ENCODE data around the gene CD80. TPM values are rescaled to one million over a fixed set of nuclear protein-coding genes. Genes with fewer than 3 reads are reported as not detected.
"Not testable (repeated sequence)": the region's sequence is repeated elsewhere in the genome, so short reads cannot be mapped to it uniquely, and the experiment has no call there.

CD80 gene
- total RNA-seq, 2 experiments from 2014 or later, result 0.17 to 0.41 TPM

DNA sequence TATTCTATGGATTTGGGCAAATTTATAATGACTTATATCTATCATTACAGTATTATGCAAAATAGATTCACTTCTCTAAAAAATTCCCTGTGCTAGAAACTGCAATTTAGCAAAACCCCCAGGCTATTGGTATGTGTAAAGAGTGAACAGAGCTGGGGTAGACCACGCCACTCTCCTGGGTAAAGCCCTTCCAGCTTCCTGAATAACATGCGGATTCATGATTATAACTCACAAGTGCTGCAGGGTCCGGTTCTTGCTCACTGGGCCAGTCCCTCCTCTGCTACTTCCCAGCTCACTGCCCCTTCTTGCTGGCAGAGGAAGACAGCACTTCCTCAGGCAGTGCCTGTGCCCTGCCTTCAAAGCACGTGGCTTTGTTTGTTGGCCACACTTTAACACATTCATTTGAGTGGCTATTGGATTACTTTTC lies 4.1 kb downstream of the CD80 start:
- CTCF ChIA-PET, result no interaction called here
- peak in 2 of 14 experiments; percentile 56 to 71 for DNase-seq
- intact Hi-C loops (cut with DNase I, micrococcal nuclease), result loop anchor here (5.0 to 10.0 kb wide), 2 partner anchors 91 to 673 kb away; partner anchors contain the start of genes POGLUT1 (in 1 of the 2) and TMEM39A (in 1 of the 2)
- Histone ChIP-seq H3K9me3 (ENCODE audit: control insufficient read depth in 1 of 2, insufficient read depth in 1 of 2, low read length in 2 of 2) (no peaks in the 10 kb centered on the region), H3K27ac (ENCODE audit: low read depth in 1 of 2, low read length in 2 of 2) (no peak overlapping the region), H3K4me1 (ENCODE audit: insufficient read depth, low read length) (peaks cover 16% of the 10 kb centered on the region), H3K4me3 (ENCODE audit: low read length) (no peak overlapping the region), H3K36me3 (ENCODE audit: insufficient read depth, low read length) (no peaks in the 10 kb centered on the region), H3K27me3 (ENCODE audit: control insufficient read depth in 1 of 2, insufficient read depth in 2 of 2, low read length in 2 of 2) (no peaks in the 10 kb centered on the region)
- Mint-ChIP-seq H3K27me3 (no peaks in the 10 kb centered on the region), H3K27ac (no peak overlapping the region), H3K9me3 (no peaks in the 10 kb centered on the region), H3K4me1 (ENCODE audit: low read depth) (peaks cover 6% of the 10 kb centered on the region), H3K36me3 (ENCODE audit: low read depth) (no peaks in the 10 kb centered on the region), H3K4me3 (no peak overlapping the region)
- POLR2A ChIA-PET, result no interaction called here
- ATAC-seq (ENCODE audit: poor library complexity), result no peak
- TF ChIP-seq, protein P1, sequence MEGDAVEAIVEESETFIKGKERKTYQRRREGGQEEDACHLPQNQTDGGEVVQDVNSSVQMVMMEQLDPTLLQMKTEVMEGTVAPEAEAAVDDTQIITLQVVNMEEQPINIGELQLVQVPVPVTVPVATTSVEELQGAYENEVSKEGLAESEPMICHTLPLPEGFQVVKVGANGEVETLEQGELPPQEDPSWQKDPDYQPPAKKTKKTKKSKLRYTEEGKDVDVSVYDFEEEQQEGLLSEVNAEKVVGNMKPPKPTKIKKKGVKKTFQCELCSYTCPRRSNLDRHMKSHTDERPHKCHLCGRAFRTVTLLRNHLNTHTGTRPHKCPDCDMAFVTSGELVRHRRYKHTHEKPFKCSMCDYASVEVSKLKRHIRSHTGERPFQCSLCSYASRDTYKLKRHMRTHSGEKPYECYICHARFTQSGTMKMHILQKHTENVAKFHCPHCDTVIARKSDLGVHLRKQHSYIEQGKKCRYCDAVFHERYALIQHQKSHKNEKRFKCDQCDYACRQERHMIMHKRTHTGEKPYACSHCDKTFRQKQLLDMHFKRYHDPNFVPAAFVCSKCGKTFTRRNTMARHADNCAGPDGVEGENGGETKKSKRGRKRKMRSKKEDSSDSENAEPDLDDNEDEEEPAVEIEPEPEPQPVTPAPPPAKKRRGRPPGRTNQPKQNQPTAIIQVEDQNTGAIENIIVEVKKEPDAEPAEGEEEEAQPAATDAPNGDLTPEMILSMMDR (IDR thresholded peaks at IDR 0.05), result no peak

DNA sequence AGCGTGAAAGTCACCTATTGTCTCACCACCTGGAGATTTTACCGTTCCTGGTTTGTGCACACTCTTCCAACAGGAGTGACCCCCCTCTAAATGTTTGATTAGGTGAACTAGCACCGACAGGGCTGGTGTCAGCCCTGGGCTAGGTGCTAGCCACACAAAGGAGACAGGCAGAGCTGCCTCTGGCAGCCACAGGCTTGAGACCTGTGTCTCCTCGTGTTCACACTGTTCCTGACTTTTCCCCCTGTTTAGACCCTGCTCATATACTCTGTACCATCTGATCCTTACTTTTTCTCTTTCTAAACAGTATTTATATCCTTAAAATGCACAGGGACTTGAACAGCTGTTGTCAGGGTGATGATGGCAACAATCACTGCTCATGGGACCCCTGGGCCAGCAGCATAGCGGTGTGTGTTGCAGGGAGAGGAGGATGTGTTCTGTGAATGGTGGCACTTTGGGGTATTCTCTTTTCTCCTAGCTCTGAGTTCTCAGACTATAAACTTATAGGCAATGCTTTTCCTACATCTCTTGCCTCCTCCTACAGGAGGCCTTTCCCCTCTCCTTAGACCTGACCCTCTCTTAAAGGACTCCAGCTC lies 5.5 kb downstream of the CD80 start:
- no peak for DNase-seq
- no peak for ATAC-seq (ENCODE audit: poor library complexity)
- Histone ChIP-seq H3K27me3 (ENCODE audit: control insufficient read depth in 1 of 2, insufficient read depth in 2 of 2, low read length in 2 of 2) (no peaks in the 10 kb centered on the region), H3K36me3 (ENCODE audit: insufficient read depth, low read length) (no peaks in the 10 kb centered on the region), H3K27ac (ENCODE audit: low read depth in 1 of 2, low read length in 2 of 2) (no peak overlapping the region), H3K4me3 (ENCODE audit: low read length) (no peak overlapping the region), H3K9me3 (ENCODE audit: control insufficient read depth in 1 of 2, insufficient read depth in 1 of 2, low read length in 2 of 2) (no peaks in the 10 kb centered on the region), H3K4me1 (ENCODE audit: insufficient read depth, low read length) (peaks cover 9% of the 10 kb centered on the region)
- POLR2A ChIA-PET, result no interaction called here
- intact Hi-C loops (cut with DNase I, micrococcal nuclease), result loop anchor here in 1 of 2 experiments (10.0 kb wide), 1 partner anchor 89 kb away; the partner anchor contains the start of genes POGLUT1 and TMEM39A
- Mint-ChIP-seq H3K36me3 (ENCODE audit: low read depth) (no peaks in the 10 kb centered on the region), H3K27ac (no peak overlapping the region), H3K4me1 (ENCODE audit: low read depth) (no peaks in the 10 kb centered on the region), H3K4me3 (no peak overlapping the region), H3K9me3 (no peaks in the 10 kb centered on the region), H3K27me3 (no peaks in the 10 kb centered on the region)
- TF ChIP-seq, protein P1 (IDR thresholded peaks at IDR 0.05), result no peak
- CTCF ChIA-PET, result no interaction called here

DNA sequence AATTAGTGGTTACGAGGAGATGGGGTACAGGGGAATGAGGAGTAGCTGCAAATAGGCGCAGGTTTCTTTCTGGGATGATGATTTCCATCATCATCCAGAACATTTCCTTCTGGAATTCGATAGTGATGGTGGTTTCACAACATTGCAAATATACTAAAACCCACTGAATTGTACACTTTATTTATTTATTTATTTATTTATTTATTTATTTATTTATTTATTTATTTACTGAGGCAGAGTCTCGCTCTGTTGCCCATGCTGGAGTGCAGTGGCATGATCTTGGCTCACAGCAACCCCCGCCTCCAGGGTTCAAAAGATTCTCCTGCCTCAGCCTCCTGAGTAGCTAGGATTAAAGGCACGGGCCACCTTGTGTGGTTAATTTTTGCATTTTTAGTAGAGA lies 6.5 kb downstream of the CD80 start:
- H3K27ac Mint-ChIP-seq; H3K36me3 ChIP-seq (ENCODE audit: insufficient read depth, low read length); H3K9me3 ChIP-seq (ENCODE audit: control insufficient read depth in 1 of 2, insufficient read depth in 1 of 2, low read length in 2 of 2); H3K4me3 Mint-ChIP-seq; H3K4me1 ChIP-seq (ENCODE audit: insufficient read depth, low read length); CTCF ChIA-PET; POLR2A ChIA-PET; ATAC-seq (ENCODE audit: poor library complexity); H3K27ac ChIP-seq (ENCODE audit: low read depth in 1 of 2, low read length in 2 of 2); H3K4me1 Mint-ChIP-seq (ENCODE audit: low read depth); H3K27me3 Mint-ChIP-seq; H3K27me3 ChIP-seq (ENCODE audit: control insufficient read depth in 1 of 2, insufficient read depth in 2 of 2, low read length in 2 of 2); H3K36me3 Mint-ChIP-seq (ENCODE audit: low read depth); H3K9me3 Mint-ChIP-seq; DNase-seq; H3K4me3 ChIP-seq (ENCODE audit: low read length): not testable (repeated sequence)
- intact Hi-C loops (cut with DNase I, micrococcal nuclease), result loop anchor here in 1 of 2 experiments (10.0 kb wide), 1 partner anchor 88 kb away; the partner anchor contains the start of genes POGLUT1 and TMEM39A

DNA sequence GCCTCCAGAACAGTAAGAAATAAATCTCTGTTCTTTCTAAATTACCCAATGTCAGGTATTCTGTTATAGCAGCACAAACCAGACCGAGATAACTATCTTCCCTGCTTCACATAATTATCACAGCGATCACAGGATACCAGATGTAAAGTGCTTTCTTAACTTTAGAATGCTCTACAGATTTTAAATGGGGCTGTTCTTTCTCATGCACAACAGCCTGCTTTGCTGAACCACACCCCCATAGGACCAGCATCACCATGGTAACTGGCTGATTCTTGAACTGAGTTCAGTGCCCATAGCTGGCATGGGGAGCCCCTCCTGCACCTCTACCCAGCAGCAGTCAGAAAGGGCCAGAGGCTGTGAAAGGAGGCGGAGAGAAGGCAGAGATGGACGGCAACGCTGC lies 7.8 kb downstream of the CD80 start:
- no peak for ATAC-seq (ENCODE audit: poor library complexity)
- DNase-seq, result no peak
- H3K4me3 Mint-ChIP-seq, result no peak overlapping the region
- H3K27me3 ChIP-seq (ENCODE audit: control insufficient read depth in 1 of 2, insufficient read depth in 2 of 2, low read length in 2 of 2), result no peaks in the 10 kb centered on the region
- TF ChIP-seq, protein P1 (IDR thresholded peaks at IDR 0.05), result no peak
- no peaks in the 10 kb centered on the region for H3K27me3 Mint-ChIP-seq
- H3K4me3 ChIP-seq (ENCODE audit: low read length), result no peak overlapping the region
- intact Hi-C loops (cut with DNase I, micrococcal nuclease), result loop anchor here in 1 of 2 experiments (10.0 kb wide), 1 partner anchor 87 kb away; the partner anchor contains the start of genes POGLUT1 and TMEM39A
- H3K9me3 Mint-ChIP-seq, result no peaks in the 10 kb centered on the region
- CTCF ChIA-PET, result no interaction called here
- no peak overlapping the region for H3K27ac Mint-ChIP-seq
- no peaks in the 10 kb centered on the region for H3K36me3 Mint-ChIP-seq (ENCODE audit: low read depth)
- H3K4me1 Mint-ChIP-seq (ENCODE audit: low read depth), result no peaks in the 10 kb centered on the region
- H3K4me1 ChIP-seq (ENCODE audit: insufficient read depth, low read length), result no peaks in the 10 kb centered on the region
- H3K27ac ChIP-seq (ENCODE audit: low read depth in 1 of 2, low read length in 2 of 2), result no peak overlapping the region
- H3K36me3 ChIP-seq (ENCODE audit: insufficient read depth, low read length), result no peaks in the 10 kb centered on the region
- H3K9me3 ChIP-seq (ENCODE audit: control insufficient read depth in 1 of 2, insufficient read depth in 1 of 2, low read length in 2 of 2), result no peaks in the 10 kb centered on the region
- POLR2A ChIA-PET, result no interaction called here

Measured in CD4-positive, alpha-beta T cell (primary cell).